ENCODE measurements around the gene PDPK1.
"Not testable (repeated sequence)": the region's sequence is repeated elsewhere in the genome, so short reads cannot be mapped to it uniquely, and the experiment has no call there.

DNA sequence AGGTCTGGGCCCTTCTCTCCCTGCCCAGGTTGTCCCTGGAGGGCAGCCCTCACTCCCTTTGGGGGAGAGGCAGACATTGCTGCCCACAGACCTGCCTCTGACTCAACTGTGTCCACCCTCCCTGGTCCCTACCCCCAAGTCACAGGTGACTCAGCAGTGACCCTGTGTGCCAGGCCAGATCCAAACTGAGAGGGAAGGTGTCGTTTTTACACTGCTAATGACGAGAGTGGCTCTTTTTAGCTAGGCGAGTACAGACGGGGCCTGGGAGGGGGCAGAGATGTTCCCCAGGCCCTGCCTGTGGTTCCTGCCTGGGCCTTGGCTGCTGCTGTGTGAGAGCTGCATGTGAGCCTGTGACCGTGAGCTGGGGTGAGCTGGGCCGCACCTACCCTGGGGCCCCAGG lies 61.3 kb downstream of the PDPK1 start:
- TF ChIP-seq, protein P1, sequence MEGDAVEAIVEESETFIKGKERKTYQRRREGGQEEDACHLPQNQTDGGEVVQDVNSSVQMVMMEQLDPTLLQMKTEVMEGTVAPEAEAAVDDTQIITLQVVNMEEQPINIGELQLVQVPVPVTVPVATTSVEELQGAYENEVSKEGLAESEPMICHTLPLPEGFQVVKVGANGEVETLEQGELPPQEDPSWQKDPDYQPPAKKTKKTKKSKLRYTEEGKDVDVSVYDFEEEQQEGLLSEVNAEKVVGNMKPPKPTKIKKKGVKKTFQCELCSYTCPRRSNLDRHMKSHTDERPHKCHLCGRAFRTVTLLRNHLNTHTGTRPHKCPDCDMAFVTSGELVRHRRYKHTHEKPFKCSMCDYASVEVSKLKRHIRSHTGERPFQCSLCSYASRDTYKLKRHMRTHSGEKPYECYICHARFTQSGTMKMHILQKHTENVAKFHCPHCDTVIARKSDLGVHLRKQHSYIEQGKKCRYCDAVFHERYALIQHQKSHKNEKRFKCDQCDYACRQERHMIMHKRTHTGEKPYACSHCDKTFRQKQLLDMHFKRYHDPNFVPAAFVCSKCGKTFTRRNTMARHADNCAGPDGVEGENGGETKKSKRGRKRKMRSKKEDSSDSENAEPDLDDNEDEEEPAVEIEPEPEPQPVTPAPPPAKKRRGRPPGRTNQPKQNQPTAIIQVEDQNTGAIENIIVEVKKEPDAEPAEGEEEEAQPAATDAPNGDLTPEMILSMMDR (IDR thresholded peaks at IDR 0.05 in 4 of 5, conservative IDR thresholded peaks at IDR 0.05 in 1 of 5): not testable (repeated sequence)
- TF ChIP-seq POLR2A (IDR thresholded peaks at IDR 0.05): not testable (repeated sequence)

Measured in gastrocnemius medialis (tissue), 4 donors.